HCT116 (cell line): ENCODE measurements around the gene RINL. TPM values are rescaled to one million over a fixed set of nuclear protein-coding genes. Genes with fewer than 3 reads are reported as not detected.

Source experiments
- ATAC-seq: fragments of 200-7000 bp; cut with Tn5 transposase; 2 replicates; pipeline ENCODE4 v1.9.1; 2020; ENCODE audit warnings: mild to moderate bottlenecking, moderate library complexity
- BruUV-seq: library from RNA; stranded (reverse); fragments of 400-500 nt; replicated peaks from 2 replicates; lab custom pipeline; 2021; lab: Mats Ljungman, UMichigan
- CTCF ChIA-PET: fragments of 300-600 bp; sonication (Branson Sonifier 250); formaldehyde crosslinking; loops from one replicate; lab custom pipeline; 2021; ENCODE audit warnings: antibody characterized with exemption; lab: Charles Lee
- POLR2A ChIA-PET: fragments of 300-600, 350-600 bp; sonication (Branson Sonifier 250); formaldehyde crosslinking; loops from one replicate; lab custom pipeline; 2021; ENCODE audit warnings: antibody characterized with exemption; lab: Charles Lee
- RAD21 ChIA-PET, 2 experiments: fragments of 300-600 bp; sonication (Branson Sonifier 250); formaldehyde crosslinking; loops; one replicate each; lab custom pipeline; 2023; ENCODE audit warnings: low total read pairs in 2 of 2; ENCODE audit not compliant: uncharacterized antibody in 2 of 2, unreplicated experiment in 2 of 2, low non-redundant PET in 1 of 2; lab: Charles Lee
- DNase-seq: peaks from one replicate; pipeline ENCODE4 v3.0.0-alpha.2; 2010; ENCODE audit warnings: low read depth, low spot score
- H2AFZ ChIP-seq: fragments of 200-600 bp; shearing (Covaris generic), sonication (generic); 2 replicates; pipeline ENCODE4 v1.6.1; 2017; ENCODE audit warnings: low read depth, mixed run types, mixed read lengths, antibody characterized with exemption, low read length; ENCODE audit not compliant: poor library complexity, severe bottlenecking
- H3K27ac ChIP-seq: 2 replicates; pipeline ENCODE4 v1.5.1; 2012; ENCODE audit warnings: low read depth, low read length
- H3K27me3 ChIP-seq: fragments of 200-600 bp; sonication (generic); 2 replicates; pipeline ENCODE4 v1.6.1; 2016; ENCODE audit warnings: mixed run types, low read length, mixed read lengths; ENCODE audit not compliant: insufficient read depth
- H3K36me3 ChIP-seq, 2 experiments: fragments of 200-500 bp in 1 of 2; fragments of 200-600 bp in 1 of 2; sonication (Bioruptor generic) in 1 of 2; sonication (generic) in 1 of 2; 2 replicates each; pipeline versions ENCODE4 v1.5.1 to v1.6.1; 2014 to 2016; ENCODE audit warnings: low read length in 2 of 2, inconsistent platforms in 1 of 2, mixed read lengths in 1 of 2, mixed run types in 1 of 2; ENCODE audit not compliant: insufficient read depth in 2 of 2, control insufficient read depth in 1 of 2
- H3K4me1 ChIP-seq, 2 experiments: fragments of 200-600 bp in 1 of 2; sonication (generic) in 1 of 2; 2 replicates each; pipeline versions ENCODE4 v1.5.1 to v1.6.1; 2012 to 2017; ENCODE audit warnings: low read length in 2 of 2, inconsistent platforms in 1 of 2, mild to moderate bottlenecking in 1 of 2, mixed read lengths in 1 of 2, mixed run types in 1 of 2, moderate library complexity in 1 of 2; ENCODE audit not compliant: insufficient read depth in 2 of 2, control insufficient read depth in 1 of 2
- H3K4me2 ChIP-seq: fragments of 200-600 bp; sonication (generic); 2 replicates; pipeline ENCODE4 v1.6.1; 2017; ENCODE audit warnings: mixed run types, low read length, mixed read lengths
- H3K4me3 ChIP-seq, 2 experiments: fragments of 200-600 bp in 1 of 2; sonication (generic) in 1 of 2; replicated peaks in 1 of 2; 2 replicates each; pipeline ENCODE4 v1.5.1; 2011 to 2016; ENCODE audit warnings: low read length in 2 of 2, control low read depth in 1 of 2, low read depth in 1 of 2, mild to moderate bottlenecking in 1 of 2, mixed read lengths in 1 of 2, mixed run types in 1 of 2
- H3K79me2 ChIP-seq: fragments of 200-600 bp; sonication (generic); 2 replicates; pipeline ENCODE4 v1.6.1; 2017; ENCODE audit warnings: mild to moderate bottlenecking, mixed run types, low read length, moderate library complexity, mixed read lengths; ENCODE audit not compliant: insufficient read depth
- H3K9ac ChIP-seq: fragments of 200-600 bp; sonication (generic); 2 replicates; pipeline ENCODE4 v1.6.1; 2016; ENCODE audit warnings: low read length, mixed read lengths
- H3K9me2 ChIP-seq: fragments of 200-600 bp; sonication (generic), shearing (Covaris generic); 2 replicates; pipeline ENCODE4 v1.6.1; 2017; ENCODE audit warnings: mixed run types, mild to moderate bottlenecking, moderate library complexity; ENCODE audit not compliant: insufficient read depth
- H3K9me3 ChIP-seq, 2 experiments: fragments of 200-500 bp in 1 of 2; fragments of 200-600 bp in 1 of 2; sonication (Bioruptor generic) in 1 of 2; sonication (generic) in 1 of 2; 2 replicates each; pipeline ENCODE4 v1.6.1; 2014 to 2017; ENCODE audit warnings: low read length in 2 of 2, mixed read lengths in 2 of 2, inconsistent platforms in 1 of 2, low read depth in 1 of 2, mild to moderate bottlenecking in 1 of 2, mixed run types in 1 of 2, moderate library complexity in 1 of 2; ENCODE audit not compliant: control insufficient read depth in 1 of 2, insufficient read depth in 1 of 2
- H4K20me1 ChIP-seq: fragments of 200-600 bp; sonication (generic), shearing (Covaris generic); 2 replicates; pipeline ENCODE4 v1.6.1; 2017; ENCODE audit warnings: mixed run types, mild to moderate bottlenecking, moderate library complexity; ENCODE audit not compliant: insufficient read depth
- ELF1 ChIP-seq: IDR thresholded peaks from 2 replicates; pipeline ENCODE4 v1.6.1; 2012; ENCODE audit warnings: low read depth, borderline replicate concordance
- EZH2phosphoT487 ChIP-seq: fragments of 200-600 bp; IDR thresholded peaks from 2 replicates; pipeline ENCODE4 v1.6.1; 2018; ENCODE audit warnings: antibody characterized with exemption, borderline replicate concordance
- JUND ChIP-seq: IDR thresholded peaks from 2 replicates; pipeline ENCODE4 v1.6.1; 2012
- POLR2AphosphoS5 ChIP-seq: IDR thresholded peaks from 2 replicates; pipeline ENCODE4 v1.6.1; 2011; ENCODE audit warnings: mild to moderate bottlenecking, low read depth, low read length, moderate library complexity
- SIN3A ChIP-seq: IDR thresholded peaks from 2 replicates; pipeline ENCODE4 v1.6.1; 2012; ENCODE audit warnings: low read depth
- TCF7L2 ChIP-seq: IDR thresholded peaks from 2 replicates; pipeline ENCODE4 v1.7.0; 2011; ENCODE audit warnings: borderline replicate concordance, inconsistent platforms; ENCODE audit not compliant: insufficient read depth, insufficient read length; ENCODE audit errors: extremely low read depth
- YY1 ChIP-seq: IDR thresholded peaks from 2 replicates; pipeline ENCODE4 v1.6.1; 2011; ENCODE audit warnings: low read length, low read depth, moderate library complexity, mild to moderate bottlenecking; ENCODE audit not compliant: insufficient replicate concordance; ENCODE audit errors: extremely low read depth
- intact Hi-C: fragments of 100-400 bp; cut with micrococcal nuclease; formaldehyde crosslinking; loops from 2 replicates; pipeline ENCODE4 v1.10.0; 2022
- total RNA-seq: library from RNA; stranded (reverse); gene quantifications from one replicate; pipeline ENCODE4 v1.2.1, GENCODE V29; 2021; ENCODE audit not compliant: unreplicated experiment
- TF ChIP-seq, protein P1 (sequence below), 3 experiments: fragments of 200-600 bp in 1 of 3; sonication (generic) in 1 of 3; IDR thresholded peaks in 2 of 3; conservative IDR thresholded peaks in 1 of 3; 2 replicates each; pipeline ENCODE4 v1.5.1; 2012 to 2017; ENCODE audit warnings: low read depth in 2 of 3, low read length in 2 of 3, antibody characterized with exemption in 1 of 3, borderline replicate concordance in 1 of 3, control low read depth in 1 of 3, mild to moderate bottlenecking in 1 of 3, mixed read lengths in 1 of 3, mixed run types in 1 of 3, moderate library complexity in 1 of 3; ENCODE audit not compliant: insufficient read depth in 1 of 3

Gene RINL
- total RNA-seq, 1 experiment from 2014 or later = 28.6 TPM

DNA sequence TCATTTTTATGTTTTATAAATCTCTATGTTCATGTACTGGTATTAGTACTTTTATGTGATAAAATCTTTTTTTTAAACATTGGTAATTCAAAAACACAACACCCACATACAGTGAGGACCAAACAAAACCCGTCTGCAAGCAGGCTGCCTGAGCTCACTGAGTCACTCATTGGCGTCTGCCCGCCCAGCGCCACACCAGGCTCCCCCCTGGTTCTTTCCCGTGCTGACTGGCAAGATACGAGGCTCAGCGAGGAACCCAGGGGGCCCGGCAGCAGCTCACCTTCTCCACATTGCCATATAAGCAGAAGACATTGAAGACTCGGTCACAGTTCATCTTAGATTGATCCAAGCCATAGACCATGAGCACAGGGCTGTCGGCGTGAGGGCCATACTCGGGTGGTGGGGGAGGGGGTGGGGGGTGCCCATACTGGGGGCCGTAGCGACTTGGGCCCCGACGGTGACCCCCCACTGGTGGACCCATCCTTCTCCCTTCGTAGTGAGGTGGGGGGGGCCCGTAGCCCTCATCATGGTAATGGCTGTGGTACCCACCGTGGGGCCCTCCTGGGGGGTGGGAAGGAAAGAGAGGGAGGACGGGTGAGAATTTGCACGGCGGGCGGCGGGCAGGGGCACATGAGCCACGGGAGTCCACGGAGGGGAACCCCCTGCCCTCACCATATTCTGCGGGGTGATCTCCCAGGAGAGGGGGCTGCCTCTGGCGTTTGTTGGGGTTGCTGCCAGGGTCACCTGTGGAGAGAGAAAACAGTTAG is 38.1 kb downstream of the RINL start:
- H2AFZ ChIP-seq = no peak overlapping the region
- peaks cover 23% of the 10 kb centered on the region for H4K20me1 ChIP-seq
- peaks cover 0 to 26% of the 10 kb centered on the region in 2 experiments; a peak in 2 of 4 replicates for H3K4me1 ChIP-seq
- TF ChIP-seq POLR2AphosphoS5 (peak; percentile 42), TCF7L2 (no peak), JUND (no peak), YY1 (no peak), ELF1 (no peak), SIN3A (no peak), EZH2phosphoT487 (no peak)
- TF ChIP-seq, protein P1, sequence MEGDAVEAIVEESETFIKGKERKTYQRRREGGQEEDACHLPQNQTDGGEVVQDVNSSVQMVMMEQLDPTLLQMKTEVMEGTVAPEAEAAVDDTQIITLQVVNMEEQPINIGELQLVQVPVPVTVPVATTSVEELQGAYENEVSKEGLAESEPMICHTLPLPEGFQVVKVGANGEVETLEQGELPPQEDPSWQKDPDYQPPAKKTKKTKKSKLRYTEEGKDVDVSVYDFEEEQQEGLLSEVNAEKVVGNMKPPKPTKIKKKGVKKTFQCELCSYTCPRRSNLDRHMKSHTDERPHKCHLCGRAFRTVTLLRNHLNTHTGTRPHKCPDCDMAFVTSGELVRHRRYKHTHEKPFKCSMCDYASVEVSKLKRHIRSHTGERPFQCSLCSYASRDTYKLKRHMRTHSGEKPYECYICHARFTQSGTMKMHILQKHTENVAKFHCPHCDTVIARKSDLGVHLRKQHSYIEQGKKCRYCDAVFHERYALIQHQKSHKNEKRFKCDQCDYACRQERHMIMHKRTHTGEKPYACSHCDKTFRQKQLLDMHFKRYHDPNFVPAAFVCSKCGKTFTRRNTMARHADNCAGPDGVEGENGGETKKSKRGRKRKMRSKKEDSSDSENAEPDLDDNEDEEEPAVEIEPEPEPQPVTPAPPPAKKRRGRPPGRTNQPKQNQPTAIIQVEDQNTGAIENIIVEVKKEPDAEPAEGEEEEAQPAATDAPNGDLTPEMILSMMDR (IDR thresholded peaks at IDR 0.05 in 2 of 3, conservative IDR thresholded peaks at IDR 0.05 in 1 of 3; ENCODE audit: borderline replicate concordance in 1 of 3, insufficient read depth in 1 of 3, low read depth in 2 of 3, low read length in 2 of 3) = no peak
- TF ChIP-seq, all 23 proteins: peak for 1
- Histone ChIP-seq H3K4me2 (no peak overlapping the region), H3K9me3 (no peaks in the 10 kb centered on the region), H3K9me2 (no peaks in the 10 kb centered on the region), H3K36me3 (peaks cover 73 to 86% of the 10 kb centered on the region in 2 experiments), H3K27me3 (no peaks in the 10 kb centered on the region), H3K79me2 (peaks cover 54% of the 10 kb centered on the region), H3K27ac (0 out of 2 replicates have a peak overlapping the region, but pooled peaks have one; percentile 10), H3K4me3 (no peak overlapping the region), H3K9ac (no peak overlapping the region)
- ChIA-PET POLR2A (interaction anchor here (1.2 to 3.0 kb wide), 3 partner anchors 9 to 195 kb away, joined by 3 to 16 read pairs (median 5); no protein-coding TSS in a partner anchor), RAD21 (no interaction called here), CTCF (no interaction called here)
- no peak for ATAC-seq
- DNase-seq = no peak
- no TSS peak for BruUV-seq
- intact Hi-C loops = no loop called here
